Measurements from ENCODE around the gene PIWIL1. TPM values are rescaled to one million over a fixed set of nuclear protein-coding genes. Genes with fewer than 3 reads are reported as not detected.

Gene PIWIL1
- total RNA-seq, 2 donors from 2014 or later, result not detected

DNA sequence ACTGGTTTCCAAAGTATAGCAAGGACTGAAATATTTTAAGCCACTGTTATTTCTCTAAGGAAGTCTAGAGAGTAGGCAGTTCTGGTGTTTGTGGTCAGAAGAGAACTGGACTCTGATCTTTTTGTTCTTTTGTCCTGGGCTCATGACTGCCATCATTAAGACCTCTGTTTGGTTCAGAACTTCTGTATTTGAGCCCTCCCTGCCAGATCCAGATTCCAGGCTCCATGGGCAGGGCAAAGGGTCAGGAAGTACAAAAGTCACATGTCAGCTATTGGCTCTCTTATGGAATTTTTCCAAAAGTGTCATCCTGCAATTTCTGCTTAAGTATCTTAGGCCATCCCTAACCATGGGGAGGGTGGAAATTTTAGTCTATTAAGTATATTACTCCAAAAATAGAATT lies 6.8 kb downstream of the PIWIL1 start:
- no peaks in the 10 kb centered on the region for H3K36me3 ChIP-seq
- no peak overlapping the region for H3K9ac ChIP-seq (ENCODE audit: low read depth in 2 of 2, low read length in 2 of 2)
- no peaks in the 10 kb centered on the region for H3K9me3 ChIP-seq
- TF ChIP-seq, protein P1, sequence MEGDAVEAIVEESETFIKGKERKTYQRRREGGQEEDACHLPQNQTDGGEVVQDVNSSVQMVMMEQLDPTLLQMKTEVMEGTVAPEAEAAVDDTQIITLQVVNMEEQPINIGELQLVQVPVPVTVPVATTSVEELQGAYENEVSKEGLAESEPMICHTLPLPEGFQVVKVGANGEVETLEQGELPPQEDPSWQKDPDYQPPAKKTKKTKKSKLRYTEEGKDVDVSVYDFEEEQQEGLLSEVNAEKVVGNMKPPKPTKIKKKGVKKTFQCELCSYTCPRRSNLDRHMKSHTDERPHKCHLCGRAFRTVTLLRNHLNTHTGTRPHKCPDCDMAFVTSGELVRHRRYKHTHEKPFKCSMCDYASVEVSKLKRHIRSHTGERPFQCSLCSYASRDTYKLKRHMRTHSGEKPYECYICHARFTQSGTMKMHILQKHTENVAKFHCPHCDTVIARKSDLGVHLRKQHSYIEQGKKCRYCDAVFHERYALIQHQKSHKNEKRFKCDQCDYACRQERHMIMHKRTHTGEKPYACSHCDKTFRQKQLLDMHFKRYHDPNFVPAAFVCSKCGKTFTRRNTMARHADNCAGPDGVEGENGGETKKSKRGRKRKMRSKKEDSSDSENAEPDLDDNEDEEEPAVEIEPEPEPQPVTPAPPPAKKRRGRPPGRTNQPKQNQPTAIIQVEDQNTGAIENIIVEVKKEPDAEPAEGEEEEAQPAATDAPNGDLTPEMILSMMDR (IDR thresholded peaks at IDR 0.05), result no peak
- intact Hi-C loops (cut with DNase I), result no loop called here
- DNase-seq, result no peak
- no peak overlapping the region for H3K4me3 ChIP-seq
- no peaks in the 10 kb centered on the region for H3K27me3 ChIP-seq
- no peaks in the 10 kb centered on the region for H3K4me1 ChIP-seq
- H3K27ac ChIP-seq, result no peak overlapping the region

GRCh38 chr12:130345292-130345691 lies 7.6 kb downstream of the PIWIL1 start:
- Histone ChIP-seq H3K36me3 (no peaks in the 10 kb centered on the region), H3K27me3 (no peaks in the 10 kb centered on the region), H3K9me3 (no peaks in the 10 kb centered on the region), H3K4me1 (no peaks in the 10 kb centered on the region), H3K27ac (no peak overlapping the region), H3K9ac (ENCODE audit: low read depth in 2 of 2, low read length in 2 of 2) (no peak overlapping the region), H3K4me3 (no peak overlapping the region)
- TF ChIP-seq, protein P1 (IDR thresholded peaks at IDR 0.05), result no peak
- intact Hi-C loops (cut with DNase I), result no loop called here
- DNase-seq, result no peak

GRCh38 chr12:130347588-130347987 lies 9.9 kb downstream of the PIWIL1 start:
- Histone ChIP-seq H3K9ac (ENCODE audit: low read depth in 2 of 2, low read length in 2 of 2) (no peak overlapping the region), H3K9me3 (no peaks in the 10 kb centered on the region), H3K27me3 (no peaks in the 10 kb centered on the region), H3K4me1 (no peaks in the 10 kb centered on the region), H3K27ac (no peak overlapping the region), H3K36me3 (no peaks in the 10 kb centered on the region), H3K4me3 (no peak overlapping the region)
- DNase-seq, result no peak
- intact Hi-C loops (cut with DNase I), result no loop called here
- TF ChIP-seq, protein P1 (IDR thresholded peaks at IDR 0.05), result no peak

GRCh38 chr12:130350715-130351114 lies 13.0 kb downstream of the PIWIL1 start:
- H3K27me3 ChIP-seq, result no peaks in the 10 kb centered on the region
- intact Hi-C loops (cut with DNase I), result no loop called here
- no peaks in the 10 kb centered on the region for H3K4me1 ChIP-seq
- no peak for DNase-seq
- H3K9me3 ChIP-seq, result no peaks in the 10 kb centered on the region
- H3K4me3 ChIP-seq, result no peak overlapping the region
- H3K27ac ChIP-seq, result no peak overlapping the region
- no peaks in the 10 kb centered on the region for H3K36me3 ChIP-seq
- TF ChIP-seq, protein P1 (IDR thresholded peaks at IDR 0.05), result no peak
- H3K9ac ChIP-seq (ENCODE audit: low read depth in 2 of 2, low read length in 2 of 2), result no peak overlapping the region

DNA sequence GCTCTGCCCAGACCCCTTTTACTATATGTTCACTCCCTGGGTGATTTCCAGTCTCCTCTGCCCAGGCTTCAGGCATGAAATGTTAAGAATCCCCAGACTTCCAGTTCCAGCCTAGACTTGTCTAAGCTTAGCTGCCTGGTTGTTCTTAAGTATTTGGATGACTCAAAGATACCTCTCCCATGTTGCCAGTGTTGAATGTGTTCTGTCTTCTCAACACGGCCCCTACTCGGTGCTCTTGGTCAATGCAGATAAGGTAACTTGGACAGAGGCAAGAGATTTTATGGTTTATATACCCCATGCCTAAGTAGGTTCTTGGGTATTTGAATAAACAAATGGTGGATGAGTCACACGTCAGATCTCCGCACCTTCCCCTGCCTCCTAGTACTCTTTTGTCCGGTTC lies 13.6 kb downstream of the PIWIL1 start:
- Histone ChIP-seq H3K4me1 (no peaks in the 10 kb centered on the region), H3K4me3 (no peak overlapping the region), H3K27ac (no peak overlapping the region), H3K36me3 (no peaks in the 10 kb centered on the region), H3K9me3 (no peaks in the 10 kb centered on the region), H3K9ac (ENCODE audit: low read depth in 2 of 2, low read length in 2 of 2) (no peak overlapping the region), H3K27me3 (no peaks in the 10 kb centered on the region)
- intact Hi-C loops (cut with DNase I), result no loop called here
- no peak for DNase-seq
- TF ChIP-seq, protein P1 (IDR thresholded peaks at IDR 0.05), result no peak

DNA sequence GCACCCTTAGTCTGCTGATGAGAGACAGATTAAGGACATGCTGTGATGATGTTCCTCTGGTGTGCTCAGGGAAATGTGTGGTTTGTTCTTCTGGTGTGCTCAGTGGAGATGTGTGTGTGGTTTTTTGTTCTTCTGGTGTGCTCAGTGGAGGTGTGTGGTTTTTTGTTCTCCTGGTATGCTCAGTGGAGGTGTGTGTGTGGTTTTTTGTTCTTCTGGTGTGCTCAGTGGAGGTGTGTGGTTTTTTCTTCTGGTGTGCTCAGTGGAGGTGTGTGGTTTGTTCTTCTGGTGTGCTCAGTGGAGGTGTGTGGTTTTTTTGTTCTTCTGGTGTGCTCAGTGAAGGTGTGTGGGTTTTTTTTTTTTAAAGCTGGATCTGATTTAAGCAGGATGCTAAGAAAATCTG lies 15.4 kb downstream of the PIWIL1 start:
- TF ChIP-seq, protein P1 (IDR thresholded peaks at IDR 0.05), result no peak
- intact Hi-C loops (cut with DNase I), result no loop called here
- H3K9ac ChIP-seq (ENCODE audit: low read depth in 2 of 2, low read length in 2 of 2), result no peak overlapping the region
- H3K36me3 ChIP-seq, result no peaks in the 10 kb centered on the region
- no peaks in the 10 kb centered on the region for H3K27me3 ChIP-seq
- no peak for DNase-seq
- H3K4me3 ChIP-seq, result no peak overlapping the region
- no peak overlapping the region for H3K27ac ChIP-seq
- no peaks in the 10 kb centered on the region for H3K9me3 ChIP-seq
- H3K4me1 ChIP-seq, result no peaks in the 10 kb centered on the region

All from colonic mucosa (tissue), 4 donors.